Endothelial cell of umbilical vein (primary cell): Measurements from ENCODE around the gene BTBD19.

ENCODE experiments used
- CTCF ChIP-seq, 2 donors: IDR thresholded peaks; 1 replicate in 1 of 2; 2 replicates in 1 of 2; pipeline ENCODE4 v1.5.1; 2011; ENCODE audit warnings: low read length in 2 of 2, mild to moderate bottlenecking in 2 of 2, moderate library complexity in 2 of 2, control low read depth in 1 of 2, inconsistent platforms in 1 of 2, low read depth in 1 of 2; ENCODE audit not compliant: insufficient read depth in 1 of 2; ENCODE audit errors: extremely low read depth in 1 of 2
- GATA2 ChIP-seq: IDR thresholded peaks from 2 replicates; pipeline ENCODE4 v1.7.0; 2011; ENCODE audit warnings: low read depth, mild to moderate bottlenecking, moderate library complexity, mixed read lengths, low read length; ENCODE audit not compliant: insufficient read length, insufficient read depth
- POLR2A ChIP-seq: IDR thresholded peaks from 2 replicates; pipeline ENCODE4 v1.6.1; 2012; ENCODE audit warnings: low read depth, mild to moderate bottlenecking, control low read depth, low read length
- POLR2AphosphoS5 ChIP-seq: IDR thresholded peaks from 2 replicates; pipeline ENCODE4 v1.6.1; 2012; ENCODE audit warnings: low read depth, mild to moderate bottlenecking, control low read depth, low read length, moderate library complexity; ENCODE audit not compliant: insufficient read depth

DNA sequence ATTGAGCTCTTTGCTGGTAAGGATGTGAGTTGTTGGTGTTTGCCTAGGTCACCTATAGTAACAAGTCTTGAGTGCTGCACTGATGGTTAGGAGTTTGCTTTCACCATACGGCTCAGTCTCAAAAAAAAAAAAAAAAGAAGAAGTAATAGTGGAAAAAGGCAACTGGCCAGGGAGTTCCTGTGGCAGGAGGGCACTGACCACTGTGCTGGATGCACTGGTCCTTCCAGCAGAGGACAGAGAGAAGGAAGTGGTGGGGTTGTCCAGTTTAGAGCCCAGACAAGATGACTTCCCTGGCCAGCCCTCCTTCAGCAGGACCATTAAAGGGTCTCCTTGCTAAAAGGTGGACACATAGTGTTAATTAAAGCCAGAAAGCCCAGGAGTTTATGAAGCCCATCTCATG lies 46.6 kb downstream of the BTBD19 start:
- no peak for TF ChIP-seq CTCF (IDR thresholded peaks at IDR 0.05; ENCODE audit: extremely low read depth in 1 of 2, insufficient read depth in 1 of 2, low read depth in 1 of 2, low read length in 2 of 2)
- no peak for TF ChIP-seq POLR2A
- no peak for TF ChIP-seq POLR2AphosphoS5
- no peak for TF ChIP-seq GATA2
